DOHH2 (cell line): ENCODE data around the gene LAMC3.

Source experiments
- H3F3A ChIP-seq: fragments of 200-600 bp; sonication (generic), shearing (Covaris generic); 2 replicates; pipeline ENCODE4 v1.6.0; 2016; ENCODE audit warnings: antibody characterized with exemption, mild to moderate bottlenecking; ENCODE audit not compliant: control insufficient read depth, insufficient read depth
- H3K27ac ChIP-seq: fragments of 200-600 bp; sonication (generic); 2 replicates; pipeline ENCODE4 v1.5.1; 2014; ENCODE audit warnings: low read depth, mild to moderate bottlenecking, low read length, moderate library complexity
- H3K27me3 ChIP-seq: fragments of 200-600 bp; sonication (generic); 2 replicates; pipeline ENCODE4 v1.6.1; 2014; ENCODE audit warnings: mild to moderate bottlenecking, low read length, mixed read lengths; ENCODE audit not compliant: control insufficient read depth
- H3K36me3 ChIP-seq: fragments of 200-600 bp; sonication (generic); 2 replicates; pipeline ENCODE4 v1.6.1; 2014; ENCODE audit warnings: mild to moderate bottlenecking, low read length, moderate library complexity, mixed read lengths; ENCODE audit not compliant: control insufficient read depth
- H3K4me1 ChIP-seq: fragments of 200-600 bp; sonication (generic); 2 replicates; pipeline ENCODE4 v1.6.1; 2014; ENCODE audit warnings: mild to moderate bottlenecking, low read length, mixed read lengths; ENCODE audit not compliant: control insufficient read depth
- H3K4me2 ChIP-seq: fragments of 200-600 bp; sonication (generic); 2 replicates; pipeline ENCODE4 v1.6.0; 2014; ENCODE audit warnings: mild to moderate bottlenecking, low read length, moderate library complexity
- H3K4me3 ChIP-seq: fragments of 200-600 bp; sonication (generic); 2 replicates; pipeline ENCODE4 v1.5.1; 2014; ENCODE audit warnings: mild to moderate bottlenecking, low read length, mixed read lengths
- H3K79me2 ChIP-seq: fragments of 200-600 bp; sonication (generic); 2 replicates; pipeline ENCODE4 v1.6.1; 2014; ENCODE audit warnings: mild to moderate bottlenecking, low read length, mixed read lengths; ENCODE audit not compliant: control insufficient read depth
- H3K9me2 ChIP-seq: fragments of 200-600 bp; sonication (generic); replicated peaks from 2 replicates; pipeline ENCODE4 v1.6.1; 2014; ENCODE audit warnings: mild to moderate bottlenecking, low read length, mixed read lengths; ENCODE audit not compliant: control insufficient read depth
- H3K9me3 ChIP-seq: fragments of 200-600 bp; sonication (generic); 2 replicates; pipeline ENCODE4 v1.6.1; 2014; ENCODE audit warnings: antibody characterized with exemption, low read length, mixed read lengths; ENCODE audit not compliant: control insufficient read depth, insufficient read depth
- H4K20me1 ChIP-seq: fragments of 200-600 bp; sonication (generic); 2 replicates; pipeline ENCODE4 v1.6.0; 2014; ENCODE audit warnings: low read depth, mild to moderate bottlenecking, antibody characterized with exemption, low read length, moderate library complexity; ENCODE audit not compliant: control insufficient read depth, insufficient read depth
- CTCF ChIP-seq: fragments of 200-600 bp; sonication (generic); IDR thresholded peaks from one replicate; pipeline ENCODE4 v1.5.1; 2014; ENCODE audit warnings: antibody characterized with exemption, mild to moderate bottlenecking, low read depth, low read length; ENCODE audit not compliant: poor library complexity, severe bottlenecking
- EZH2phosphoT487 ChIP-seq: fragments of 200-600 bp; sonication (generic); IDR thresholded peaks from 2 replicates; pipeline ENCODE4 v1.6.1; 2017; ENCODE audit warnings: borderline replicate concordance, mild to moderate bottlenecking, antibody characterized with exemption, low read length, moderate library complexity, mixed read lengths

The LAMC3 gene

DNA sequence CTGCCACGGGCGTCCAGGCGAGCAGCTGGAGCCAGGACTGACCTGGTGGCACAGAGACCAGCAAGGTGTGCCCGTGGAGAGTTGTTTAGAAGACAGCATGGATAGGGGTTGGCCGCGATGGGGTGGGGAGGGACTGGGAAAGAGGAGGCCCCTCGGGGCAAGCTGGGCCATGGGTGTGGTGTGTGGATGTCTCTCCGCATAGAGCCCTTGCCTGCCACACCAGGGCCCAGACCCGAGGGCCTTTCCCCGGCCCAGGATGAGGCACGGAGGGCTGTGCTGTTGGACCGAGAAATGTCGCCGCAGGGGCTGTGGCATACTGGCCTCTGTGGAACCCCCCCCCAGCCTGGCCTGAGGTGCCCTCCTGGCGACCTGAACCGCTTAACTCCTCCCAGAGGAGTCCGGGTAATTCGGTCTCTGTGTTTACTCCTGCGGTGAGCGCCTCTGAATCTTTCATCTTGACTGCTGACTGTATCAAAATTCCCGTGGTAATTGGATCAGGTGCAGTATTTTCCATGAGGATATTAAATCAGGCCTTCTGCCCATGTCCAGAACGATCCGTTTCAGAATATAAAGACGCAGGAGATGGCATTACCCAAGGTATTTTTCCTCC is 22.5 kb upstream of the LAMC3 start:
- no peaks in the 10 kb centered on the region for H3F3A ChIP-seq
- no peak overlapping the region for H3K4me3 ChIP-seq
- no peak overlapping the region for H3K27ac ChIP-seq
- no peak for TF ChIP-seq CTCF
- no peaks in the 10 kb centered on the region for H3K4me1 ChIP-seq
- no peaks in the 10 kb centered on the region for H3K36me3 ChIP-seq
- H3K9me3 ChIP-seq, result no peaks in the 10 kb centered on the region
- no peaks in the 10 kb centered on the region for H4K20me1 ChIP-seq
- H3K4me2 ChIP-seq, result no peak overlapping the region
- no peaks in the 10 kb centered on the region for H3K79me2 ChIP-seq
- H3K27me3 ChIP-seq, result no peaks in the 10 kb centered on the region
- no peaks in the 10 kb centered on the region for H3K9me2 ChIP-seq

GRCh38 chr9:130987054-130987453 is 21.9 kb upstream of the LAMC3 start:
- TF ChIP-seq EZH2phosphoT487 (no peak), CTCF (no peak)
- Histone ChIP-seq H3K9me3 (no peaks in the 10 kb centered on the region), H3K27me3 (no peaks in the 10 kb centered on the region), H3K79me2 (no peaks in the 10 kb centered on the region), H4K20me1 (no peaks in the 10 kb centered on the region), H3K4me2 (no peak overlapping the region), H3K4me1 (no peaks in the 10 kb centered on the region), H3K9me2 (no peaks in the 10 kb centered on the region), H3F3A (no peaks in the 10 kb centered on the region), H3K36me3 (no peaks in the 10 kb centered on the region), H3K27ac (no peak overlapping the region), H3K4me3 (no peak overlapping the region)

DNA sequence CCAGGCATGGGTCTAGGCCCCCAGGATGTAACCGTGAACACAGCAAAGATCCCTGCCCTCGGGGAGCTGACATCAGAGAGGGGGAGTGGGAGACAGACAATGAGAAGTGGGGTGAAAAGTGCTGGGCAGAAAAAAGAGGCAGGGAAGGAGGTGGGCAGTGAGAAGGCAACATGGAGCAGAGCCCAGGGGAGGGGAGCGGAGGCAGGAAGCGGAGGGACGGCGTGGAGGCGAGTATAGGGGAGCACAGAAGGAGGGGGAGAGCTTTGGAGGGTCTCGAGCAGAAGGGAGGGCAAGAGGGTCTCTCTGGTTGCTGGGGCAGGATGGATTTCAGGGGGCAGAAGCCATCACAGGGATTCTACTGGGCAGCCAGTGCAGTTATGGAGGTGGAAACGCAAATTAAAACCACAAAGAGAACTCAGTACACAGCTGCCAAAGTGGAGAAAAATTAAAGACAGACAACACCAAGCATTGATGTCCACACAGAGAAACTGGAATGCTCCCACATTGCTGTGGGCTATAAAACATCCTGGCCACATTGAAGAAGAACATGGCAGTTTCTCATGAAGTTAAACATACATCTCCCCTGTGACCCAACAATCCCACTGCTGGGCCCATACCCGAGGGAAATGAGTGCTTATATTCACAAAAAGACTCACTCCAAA is 21.1 kb upstream of the LAMC3 start:
- Histone ChIP-seq H3K4me1 (no peaks in the 10 kb centered on the region), H3K4me3 (no peak overlapping the region), H3K36me3 (no peaks in the 10 kb centered on the region), H3K9me2 (no peaks in the 10 kb centered on the region), H4K20me1 (no peaks in the 10 kb centered on the region), H3K27ac (no peak overlapping the region), H3K4me2 (no peak overlapping the region), H3K27me3 (no peaks in the 10 kb centered on the region), H3F3A (no peaks in the 10 kb centered on the region), H3K9me3 (no peaks in the 10 kb centered on the region), H3K79me2 (no peaks in the 10 kb centered on the region)
- no peak for TF ChIP-seq CTCF
- TF ChIP-seq EZH2phosphoT487, result no peak
